B cell (primary cell): ENCODE results near the gene SARM1. TPM values are rescaled to one million over a fixed set of nuclear protein-coding genes. Genes with fewer than 3 reads are reported as not detected.

Experiments
- ATAC-seq: fragments of 200-7000 bp; cut with Tn5 transposase; one replicate; pipeline ENCODE4 v1.10.0; 2021; ENCODE audit warnings: low read depth, mild to moderate bottlenecking, moderate number of reproducible peaks, moderate library complexity
- CTCF ChIA-PET: fragments of 350-600 bp; sonication (Branson Sonifier 250); formaldehyde crosslinking; loops from one replicate; lab custom pipeline; 2021; ENCODE audit warnings: antibody characterized with exemption, inconsistent platforms; lab: Charles Lee
- POLR2A ChIA-PET: fragments of 350-600 bp; sonication (Branson Sonifier 250); formaldehyde crosslinking; loops from one replicate; lab custom pipeline; 2021; ENCODE audit warnings: antibody characterized with exemption; lab: Charles Lee
- DNase-seq: peaks from one replicate; pipeline ENCODE4 v3.0.0; 2013
- H2AFZ ChIP-seq: 2 replicates; pipeline ENCODE4 v1.6.1; 2012; ENCODE audit warnings: mild to moderate bottlenecking, low read depth, low read length; ENCODE audit not compliant: insufficient read depth, poor library complexity, severe bottlenecking
- H3K27ac ChIP-seq, 2 donors: 1 replicate in 1 of 2; 2 replicates in 1 of 2; pipeline ENCODE4 v1.5.1; 2012 to 2013; ENCODE audit warnings: low read length in 2 of 2, mild to moderate bottlenecking in 2 of 2, moderate library complexity in 1 of 2
- H3K27me3 ChIP-seq, 4 experiments: fragments of 200-600 bp in 1 of 4; sonication (generic) in 1 of 4; replicated peaks in 1 of 4; 1 replicate in 2 of 4; 2 replicates in 2 of 4; pipeline versions ENCODE4 v1.6.1 to v1.7.0; 2013 to 2016; ENCODE audit warnings: low read length in 3 of 4, mild to moderate bottlenecking in 2 of 4, mixed read lengths in 1 of 4, moderate library complexity in 1 of 4; ENCODE audit not compliant: insufficient read depth in 4 of 4, control insufficient read depth in 3 of 4; ENCODE audit errors: control extremely low read depth in 1 of 4
- H3K36me3 ChIP-seq, 2 experiments: replicated peaks in 1 of 2; 1 replicate in 1 of 2; 2 replicates in 1 of 2; pipeline versions ENCODE4 v1.6.1 to v1.7.1; 2013; ENCODE audit warnings: low read length in 1 of 2; ENCODE audit not compliant: insufficient read depth in 2 of 2, control insufficient read depth in 1 of 2; ENCODE audit errors: control extremely low read depth in 1 of 2, extremely low read depth in 1 of 2
- H3K4me1 ChIP-seq, 2 donors: fragments of 200-600 bp in 1 of 2; sonication (generic) in 1 of 2; 1 replicate in 1 of 2; 2 replicates in 1 of 2; pipeline versions ENCODE4 v1.5.1 to v1.6.1; 2013 to 2017; ENCODE audit warnings: low read length in 2 of 2; ENCODE audit not compliant: control insufficient read depth in 2 of 2, insufficient read depth in 2 of 2
- H3K4me2 ChIP-seq: replicated peaks from 2 replicates; pipeline ENCODE3; 2012; ENCODE audit warnings: mild to moderate bottlenecking, low read depth, low read length; ENCODE audit not compliant: poor library complexity, severe bottlenecking
- H3K4me3 ChIP-seq, 5 experiments: fragments of 200-600 bp in 1 of 5; sonication (generic) in 1 of 5; 1 replicate in 3 of 5; 2 replicates in 2 of 5; pipeline versions ENCODE4 v1.5.1 to v1.7.0; 2011 to 2016; ENCODE audit warnings: low read length in 4 of 5, mild to moderate bottlenecking in 4 of 5, low read depth in 2 of 5, control low read depth in 1 of 5, moderate library complexity in 1 of 5; ENCODE audit not compliant: insufficient read depth in 1 of 5; ENCODE audit errors: control extremely low read depth in 1 of 5, extremely low read depth in 1 of 5
- H3K79me2 ChIP-seq: fragments of 200-600 bp; sonication (generic); one replicate; pipeline ENCODE4 v1.6.0; 2016; ENCODE audit warnings: low read length; ENCODE audit not compliant: control insufficient read depth, insufficient read depth
- H3K9ac ChIP-seq: fragments of 200-600 bp; sonication (generic); 2 replicates; pipeline ENCODE4 v1.6.1; 2017; ENCODE audit warnings: mild to moderate bottlenecking, low read length, moderate library complexity
- H3K9me3 ChIP-seq, 3 donors: one replicate each; pipeline versions ENCODE4 v1.6.1 to v1.7.1; 2013; ENCODE audit warnings: low read length in 2 of 3; ENCODE audit not compliant: control insufficient read depth in 2 of 3, insufficient read depth in 1 of 3; ENCODE audit errors: control extremely low read depth in 1 of 3
- H4K20me1 ChIP-seq: 2 replicates; pipeline ENCODE4 v1.6.0; 2012; ENCODE audit warnings: mild to moderate bottlenecking, low read length; ENCODE audit not compliant: insufficient read depth, control insufficient read depth, poor library complexity, severe bottlenecking
- H3K27ac Mint-ChIP-seq: one replicate; pipeline ENCODE4 v1.8.0; 2021; ENCODE audit warnings: mixed read lengths
- H3K27me3 Mint-ChIP-seq: one replicate; pipeline ENCODE4 v1.8.0; 2021; ENCODE audit warnings: mixed read lengths
- H3K4me1 Mint-ChIP-seq: one replicate; pipeline ENCODE4 v1.8.0; 2021; ENCODE audit warnings: mixed read lengths
- H3K4me3 Mint-ChIP-seq: one replicate; pipeline ENCODE4 v1.8.0; 2021; ENCODE audit warnings: mixed read lengths
- H3K9me3 Mint-ChIP-seq: one replicate; pipeline ENCODE4 v1.8.0; 2022; ENCODE audit warnings: mixed read lengths; ENCODE audit not compliant: insufficient read depth
- CTCF ChIP-seq: fragments of 200-600 bp; IDR thresholded peaks from one replicate; pipeline ENCODE4 v1.8.0; 2022; ENCODE audit warnings: antibody characterized with exemption, mild to moderate bottlenecking
- EZH2 ChIP-seq: IDR thresholded peaks from 2 replicates; pipeline ENCODE4 v1.6.1; 2012; ENCODE audit warnings: borderline replicate concordance, low read depth, mild to moderate bottlenecking, moderate library complexity, low read length; ENCODE audit not compliant: insufficient read depth, poor library complexity, severe bottlenecking
- WGBS: methylation state at CpG from one replicate; pipeline ENCODE4 v1.1.5; 2013; ENCODE audit warnings: missing lambda C conversion rate; ENCODE audit not compliant: insufficient coverage; 5-methylcytosine and 5-hydroxymethylcytosine counted together
- intact Hi-C: fragments of 100-400 bp; cut with micrococcal nuclease; formaldehyde crosslinking; loops from one replicate; pipeline ENCODE4 v1.10.0; 2022
- polyA plus RNA-seq: library from polyadenylated mRNA; depleted of rRNA; stranded (reverse); fragments of >200 nt; gene quantifications from 2 replicates; pipeline ENCODE4 v1.2.3, GENCODE V29; 2012
- total RNA-seq, 2 donors: library from RNA; stranded (reverse); fragments of 120-200 nt in 1 of 2; gene quantifications; 1 replicate in 1 of 2; 2 replicates in 1 of 2; pipeline versions ENCODE4 v1.2.3 to v1.2.4, GENCODE V29; 2013 to 2022

SARM1 gene
- total and polyA plus RNA-seq, 2 donors (not counting 1 experiment from before 2014, with no cell fraction given), result 22.5 to 32.8 TPM

DNA sequence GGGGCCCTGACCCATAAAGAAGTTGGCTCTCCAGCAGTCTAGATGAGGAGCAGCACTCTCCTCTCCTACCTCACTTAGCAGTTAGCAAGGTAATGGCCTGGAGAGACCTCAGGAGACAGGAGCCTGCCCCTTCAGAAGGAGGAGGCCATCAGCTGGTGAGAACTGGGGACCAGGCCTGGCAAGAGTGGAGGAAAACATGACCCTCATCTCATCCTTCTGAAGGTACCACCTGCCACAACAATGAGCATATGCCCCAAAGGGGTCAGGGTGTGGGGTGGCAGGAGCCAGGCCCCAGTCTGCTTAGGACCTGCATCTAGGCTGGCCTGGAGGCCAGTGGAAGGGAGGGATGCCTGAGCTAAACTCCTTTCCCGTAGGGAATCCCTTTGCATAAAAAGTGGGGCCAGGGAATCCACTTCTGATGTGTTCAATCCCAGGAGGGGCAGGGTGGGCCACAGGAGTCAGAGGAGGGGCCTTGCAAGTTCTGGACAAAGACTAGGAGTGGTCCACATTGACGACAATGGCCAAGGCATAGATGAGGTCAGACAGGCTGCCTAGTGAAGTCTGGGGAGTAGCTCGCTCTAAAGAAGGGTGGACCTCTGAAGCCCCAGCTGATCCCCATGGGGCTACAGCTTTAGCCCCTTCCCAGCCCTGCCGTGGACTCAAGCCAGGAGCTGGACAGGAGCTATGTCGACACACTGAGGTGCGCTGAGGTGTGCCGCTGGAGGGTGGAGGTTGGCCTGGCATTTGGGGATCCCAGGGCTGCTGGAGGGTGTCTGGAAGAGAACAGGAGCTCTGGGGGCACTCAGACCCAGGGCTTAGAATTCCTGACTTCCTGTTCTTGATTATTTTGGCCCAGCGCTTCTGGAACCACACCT lies 7.5 kb upstream of the SARM1 start:
- no peak for TF ChIP-seq CTCF
- TF ChIP-seq EZH2, result no peak
- no peak for DNase-seq
- H3K27me3 Mint-ChIP-seq, result no peaks in the 10 kb centered on the region
- no peak for ATAC-seq
- H3K4me1 Mint-ChIP-seq, result no peaks in the 10 kb centered on the region
- 97% methylated on average over 8 of the region's 8 CpGs for WGBS
- no peak overlapping the region for H3K27ac Mint-ChIP-seq
- Histone ChIP-seq H3K27ac (no peak overlapping the region), H3K4me2 (no peak overlapping the region), H2AFZ (no peak overlapping the region), H3K9me3 (no peaks in the 10 kb centered on the region), H3K4me3 (no peak overlapping the region), H3K79me2 (peaks cover 3% of the 10 kb centered on the region), H4K20me1 (peaks cover 12% of the 10 kb centered on the region), H3K27me3 (no peaks in the 10 kb centered on the region), H3K36me3 (peaks cover 0 to 54% of the 10 kb centered on the region in 2 experiments), H3K9ac (no peak overlapping the region), H3K4me1 (no peaks in the 10 kb centered on the region)
- no peak overlapping the region for H3K4me3 Mint-ChIP-seq
- ChIA-PET CTCF (interaction anchor here (0.5 to 1.5 kb wide), 2 partner anchors 29 to 195 kb away, joined by 3 read pairs; partner anchors contain the start of genes IFT20 and TNFAIP1), POLR2A (no interaction called here)
- intact Hi-C loops, result no loop called here
- H3K9me3 Mint-ChIP-seq, result no peaks in the 10 kb centered on the region

GRCh38 chr17:28364665-28365363 lies 6.7 kb upstream of the SARM1 start, which contains the start of gene SEBOX:
Gene SEBOX, minus strand, starts transcription at chr17:28365199. Its CDS starts 48 bp downstream, at chr17:28365151.
- Mint-ChIP-seq H3K9me3 (no peaks in the 10 kb centered on the region), H3K27ac (no peak within 1 kb of the TSS), H3K4me1 (no peaks in the 10 kb centered on the region), H3K27me3 (no peaks in the 10 kb centered on the region), H3K4me3 (no peak within 1 kb of the TSS)
- DNase-seq, result no peak
- ATAC-seq, result no peak
- Histone ChIP-seq H2AFZ (no peak within 1 kb of the TSS), H3K4me3 (no peak within 1 kb of the TSS), H3K36me3 (peaks cover 0 to 49% of the 10 kb centered on the region in 2 experiments), H3K9me3 (no peaks in the 10 kb centered on the region), H3K79me2 (no peaks in the 10 kb centered on the region), H4K20me1 (peaks cover 12% of the 10 kb centered on the region), H3K27me3 (no peaks in the 10 kb centered on the region), H3K4me1 (no peaks in the 10 kb centered on the region), H3K27ac (no peak within 1 kb of the TSS), H3K9ac (no peak within 1 kb of the TSS), H3K4me2 (no peak within 1 kb of the TSS)
- intact Hi-C loops, result no loop called here
- TF ChIP-seq CTCF (no peak), EZH2 (no peak)
- WGBS, result 96% methylated on average over 8 of the region's 13 CpGs
- CTCF ChIA-PET, result interaction anchor here (0.7 kb wide), 1 partner anchor 252 kb away, joined by 3 read pairs; no protein-coding TSS in a partner anchor
- POLR2A ChIA-PET, result no interaction called here
